Measurements from ENCODE around the gene WNK2. TPM values are rescaled to one million over a fixed set of nuclear protein-coding genes. Genes with fewer than 3 reads are reported as not detected.

Gene WNK2
- total and polyA plus RNA-seq, 2 of the 4 experiments (the other 2 are of a cell fraction) = not detected

GRCh38 chr9:93308676-93309075 is 124.7 kb downstream of the WNK2 start:
- Histone ChIP-seq H2AFZ (replicated peaks; ENCODE audit: low read length, poor library complexity) (no peak overlapping the region), H3K27me3 (ENCODE audit: control insufficient read depth, insufficient read depth, low read length) (peaks cover 11% of the 10 kb centered on the region), H2BK15ac (ENCODE audit: low read depth, low read length) (no peak overlapping the region), H2BK120ac (ENCODE audit: low read depth, low read length) (no peak overlapping the region), H4K20me1 (ENCODE audit: insufficient read depth, low read length) (no peaks in the 10 kb centered on the region), H3K4me2 (ENCODE audit: low read depth, low read length) (no peak overlapping the region), H2AK9ac (replicated peaks; ENCODE audit: low read depth, low read length, poor library complexity) (no peak overlapping the region), H3K9me3 (ENCODE audit: control insufficient read depth, insufficient read depth, low read length) (no peaks in the 10 kb centered on the region), H4K8ac (ENCODE audit: low read depth in 2 of 2, low read length in 2 of 2) (no peak overlapping the region), H3K27ac (ENCODE audit: insufficient read depth, low read length) (no peak overlapping the region), H4K91ac (ENCODE audit: insufficient read depth, low read depth, low read length) (no peak overlapping the region), H4K5ac (ENCODE audit: low read depth, low read length) (no peak overlapping the region), H3K4ac (ENCODE audit: low read depth, low read length) (no peak overlapping the region), H3K9me1 (ENCODE audit: insufficient read depth, low read length) (no peaks in the 10 kb centered on the region), H2BK20ac (ENCODE audit: low read depth, low read length) (no peak overlapping the region), H3K18ac (ENCODE audit: low read depth, low read length) (no peak overlapping the region), H3K56ac (ENCODE audit: extremely low read depth, insufficient read depth, low read length) (no peak overlapping the region), H2BK5ac (ENCODE audit: low read depth, low read length, poor library complexity, severe bottlenecking) (no peak overlapping the region), H3K79me1 (ENCODE audit: low read depth in 1 of 2, low read length in 2 of 2) (no peaks in the 10 kb centered on the region), H3K4me1 (ENCODE audit: control insufficient read depth, insufficient read depth, low read length) (no peaks in the 10 kb centered on the region), H3K9ac (ENCODE audit: low read depth, low read length) (no peak overlapping the region), H3K23ac (ENCODE audit: low read depth, low read length) (no peak overlapping the region), H3K4me3 (ENCODE audit: insufficient read depth, low read depth, low read length) (no peak overlapping the region), H3K36me3 (ENCODE audit: control insufficient read depth, insufficient read depth, low read length) (no peaks in the 10 kb centered on the region), H3K14ac (replicated peaks; ENCODE audit: low read depth, low read length) (no peak overlapping the region), H2AK5ac (ENCODE audit: low read depth, low read length) (no peak overlapping the region)
- in situ Hi-C loops (cut with MboI; ENCODE audit: low sequenced_read_pairs) = loop anchor here (5.0 to 25.0 kb wide), 3 partner anchors 104 to 296 kb away; no protein-coding TSS in a partner anchor
- intact Hi-C loops (cut with micrococcal nuclease) = no loop called here
- ChIA-PET CTCF (no interaction called here), POLR2A (ENCODE audit: unreplicated experiment) (no interaction called here)
- ATAC-seq (ENCODE audit: low read depth) (no peak), DNase-seq (no peak)
- TF ChIP-seq CHD1 (IDR thresholded peaks at IDR 0.05; ENCODE audit: low read depth, low read length) (no peak), BHLHE40 (IDR thresholded peaks at IDR 0.05; ENCODE audit: low read depth, low read length) (no peak), USF2 (IDR thresholded peaks at IDR 0.05; ENCODE audit: low read depth, low read length) (no peak), ELK1 (IDR thresholded peaks at IDR 0.05; ENCODE audit: borderline replicate concordance, low read depth, low read length) (no peak), RCOR1 (IDR thresholded peaks at IDR 0.05; ENCODE audit: insufficient replicate concordance, low read length) (no peak), CTCF (conservative IDR thresholded peaks at IDR 0.05; ENCODE audit: low read depth, low read length) (no peak), NFE2L2 (IDR thresholded peaks at IDR 0.05; ENCODE audit: low read depth, low read length) (no peak), SMC3 (IDR thresholded peaks at IDR 0.05; ENCODE audit: low read depth, low read length) (no peak), CEBPB (IDR thresholded peaks at IDR 0.05; ENCODE audit: low read depth, low read length) (no peak), MAFK (IDR thresholded peaks at IDR 0.05; ENCODE audit: low read depth, low read length) (no peak)
- BruUV-seq (replicated peaks) = no TSS peak
- no CpG with 5 or more reads among the region's 7 CpGs for WGBS, 2 experiments (ENCODE audit: extremely low coverage in 2 of 2, insufficient read length in 1 of 2)
- dilution Hi-C loops (cut with HindIII; ENCODE audit: low sequenced_read_pairs, unreplicated experiment) = no loop called here

All from IMR-90 (cell line).